Fibroblast of skin of back (primary cell): ENCODE data around the gene SEC22C.

Source experiments
- DNase-seq: peaks from one replicate; pipeline ENCODE4 v3.0.0-alpha.2; 2013

The SEC22C gene

DNA sequence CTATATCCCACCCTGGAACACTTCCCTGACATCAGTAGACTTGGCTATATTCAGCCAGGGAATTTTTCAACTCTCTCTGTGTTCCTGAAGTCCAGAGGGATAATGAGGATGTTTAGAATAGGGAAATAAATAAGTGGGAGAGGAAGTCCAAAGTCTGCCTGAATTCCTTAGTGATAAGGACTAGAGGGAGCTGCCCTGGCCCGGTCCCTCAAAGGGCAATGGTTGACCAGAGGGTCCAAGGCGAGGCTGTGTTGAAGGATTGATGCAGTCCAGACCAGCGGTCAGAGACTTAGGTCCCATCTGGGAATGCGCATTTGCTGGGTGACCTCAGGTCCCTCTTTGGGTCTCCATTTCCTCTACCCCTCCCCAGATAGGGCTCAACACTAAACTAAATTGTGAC, 71.4 kb downstream of the SEC22C start:
- DNase-seq: no peak

DNA sequence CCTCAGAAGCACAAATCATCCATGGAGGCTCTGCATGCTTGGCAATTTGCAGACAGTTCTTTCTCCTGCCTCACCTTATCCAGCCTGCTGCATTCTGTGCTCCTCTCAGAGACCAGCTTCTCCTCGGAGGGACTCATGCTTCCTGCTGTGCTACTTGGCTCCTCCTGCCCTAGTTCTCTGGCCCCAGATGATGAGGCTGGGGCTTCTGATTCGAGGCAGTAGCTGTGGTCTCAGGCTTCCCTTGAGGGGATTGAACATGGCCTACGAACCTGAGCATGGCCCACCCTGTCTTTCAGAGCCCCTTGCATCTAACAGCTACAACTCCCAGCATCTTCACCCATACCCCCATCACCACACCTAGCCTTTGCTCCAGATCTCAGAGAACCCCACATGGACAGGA, 72.7 kb downstream of the SEC22C start:
- no peak for DNase-seq

DNA sequence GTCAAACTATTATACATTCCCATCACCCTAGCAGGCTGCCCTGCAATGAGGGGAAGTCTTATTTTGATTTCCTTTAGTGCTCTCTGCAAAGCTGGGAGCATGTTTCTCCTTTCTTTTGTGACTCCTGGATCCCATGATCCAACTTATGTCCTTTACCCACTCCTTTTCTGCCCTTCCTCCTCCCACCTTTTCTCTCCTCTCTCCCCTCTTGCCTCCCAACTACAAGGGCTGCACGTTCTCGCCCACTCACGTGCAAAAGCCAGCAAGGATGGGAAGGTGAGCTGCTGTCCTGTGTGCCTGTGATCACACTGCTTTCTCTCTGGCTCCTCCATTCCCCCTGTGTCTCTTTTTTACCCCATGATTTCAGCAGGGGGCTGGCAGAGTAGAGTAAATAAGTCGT, 73.2 kb downstream of the SEC22C start:
- DNase-seq: no peak

DNA sequence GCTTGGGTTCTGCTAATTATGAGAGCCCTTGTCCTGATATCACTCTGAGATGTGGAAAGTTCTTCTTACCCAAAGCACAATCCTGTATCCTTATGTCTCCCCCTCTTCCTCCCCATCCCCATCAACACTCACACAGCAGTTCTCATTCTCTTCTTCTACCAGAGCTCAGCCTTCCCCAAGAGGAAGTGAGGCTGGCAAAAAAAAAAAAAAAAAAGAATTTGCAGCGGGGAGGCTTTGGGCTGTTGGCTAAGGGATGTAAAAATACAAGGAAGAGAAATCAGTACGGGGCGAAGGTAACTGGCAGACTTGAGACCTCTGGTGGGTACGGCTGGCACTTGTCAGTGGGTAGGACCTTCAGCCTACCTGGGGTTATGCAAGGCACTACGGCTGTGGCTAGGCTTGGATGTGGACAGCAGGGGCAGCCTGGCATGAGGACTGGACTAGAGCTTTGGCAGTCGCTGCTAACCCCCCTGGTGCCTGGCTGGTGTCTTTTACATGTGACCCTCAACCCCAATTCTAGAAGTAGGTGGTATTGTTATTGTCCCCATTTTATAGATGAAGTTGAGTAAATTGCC, 73.9 kb downstream of the SEC22C start:
- DNase-seq: no peak

DNA sequence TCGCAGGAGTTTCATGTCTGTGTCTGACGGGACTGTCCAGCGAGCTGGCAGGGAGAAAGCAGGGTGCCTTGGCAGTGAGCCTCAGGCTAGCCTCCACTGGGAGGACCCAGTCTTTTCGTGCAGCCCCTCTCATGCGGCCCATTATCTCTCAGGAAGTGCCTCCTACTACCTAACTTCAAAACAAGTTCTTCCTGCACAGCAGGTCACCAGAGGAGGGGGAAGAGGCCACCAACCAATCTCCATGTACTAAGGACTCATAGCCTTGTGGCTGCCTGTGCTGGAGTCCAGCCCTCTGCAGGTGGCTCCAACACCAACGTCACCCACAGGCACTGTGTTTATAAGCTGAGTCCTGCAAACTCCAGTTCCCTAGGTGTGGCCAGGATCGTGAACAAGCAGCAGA, 74.5 kb downstream of the SEC22C start:
- no peak for DNase-seq

DNA sequence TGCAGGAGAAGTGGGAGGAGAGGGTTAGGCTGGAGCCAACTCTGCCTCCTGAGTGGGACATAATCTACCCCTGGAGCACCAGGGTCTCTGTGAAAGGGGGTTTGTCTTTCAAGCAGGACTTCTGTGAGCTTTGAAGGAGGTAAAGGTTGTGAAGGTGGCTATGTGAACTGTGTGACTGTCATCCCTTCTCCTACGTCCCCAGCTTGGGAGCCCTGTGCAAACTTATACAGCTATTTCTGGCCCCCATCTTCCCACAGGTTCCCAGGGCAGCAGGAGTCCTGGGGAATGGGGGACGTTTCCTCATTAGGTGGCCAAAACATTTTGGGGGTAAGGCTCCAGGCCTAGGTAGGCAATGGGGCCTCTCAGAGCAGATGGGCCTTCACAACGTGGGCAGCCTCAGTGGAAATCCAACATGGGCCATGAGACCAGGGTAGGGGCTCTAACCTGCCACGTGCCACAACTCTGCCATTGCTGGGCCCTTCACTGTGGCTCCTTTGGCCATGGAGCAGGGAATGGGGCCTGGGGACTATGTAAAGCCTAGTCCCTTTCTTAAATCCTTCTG, 75.8 kb downstream of the SEC22C start:
- DNase-seq: no peak

DNA sequence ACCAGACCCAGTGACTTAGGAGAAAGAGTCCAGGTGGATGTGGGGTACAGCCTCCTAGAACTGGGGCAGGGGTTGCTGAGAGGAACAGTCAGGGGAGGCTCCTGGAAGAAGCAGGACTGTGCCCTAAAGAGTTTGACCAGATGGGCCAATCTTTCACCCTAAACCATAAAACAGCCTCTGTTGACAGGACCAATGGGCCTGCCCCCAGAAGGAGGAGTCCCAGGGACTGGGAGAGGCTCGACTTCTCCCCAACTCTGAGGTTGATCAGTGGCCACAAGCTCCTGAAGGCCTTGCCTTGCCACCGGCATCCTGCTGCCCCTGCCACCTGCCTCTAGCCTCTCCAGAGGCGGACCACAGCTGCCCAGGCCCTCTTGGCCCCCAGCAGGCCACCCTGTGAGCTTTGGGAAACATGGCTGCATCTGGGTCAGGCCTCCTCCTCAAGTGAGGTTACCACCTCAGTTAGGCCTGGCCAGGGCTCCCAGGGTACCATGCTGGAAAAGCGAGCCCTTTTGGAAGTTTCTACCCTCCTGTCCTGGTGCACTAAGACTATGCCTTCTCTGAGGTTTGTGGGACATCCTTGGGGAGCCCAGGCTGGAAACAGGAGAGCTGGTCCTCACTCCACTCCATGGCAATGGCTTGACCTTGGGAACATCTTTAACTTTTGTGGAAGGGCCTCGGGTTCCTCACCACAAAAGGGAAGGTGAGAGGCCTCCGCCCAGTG, 76.5 kb downstream of the SEC22C start:
- no peak for DNase-seq

DNA sequence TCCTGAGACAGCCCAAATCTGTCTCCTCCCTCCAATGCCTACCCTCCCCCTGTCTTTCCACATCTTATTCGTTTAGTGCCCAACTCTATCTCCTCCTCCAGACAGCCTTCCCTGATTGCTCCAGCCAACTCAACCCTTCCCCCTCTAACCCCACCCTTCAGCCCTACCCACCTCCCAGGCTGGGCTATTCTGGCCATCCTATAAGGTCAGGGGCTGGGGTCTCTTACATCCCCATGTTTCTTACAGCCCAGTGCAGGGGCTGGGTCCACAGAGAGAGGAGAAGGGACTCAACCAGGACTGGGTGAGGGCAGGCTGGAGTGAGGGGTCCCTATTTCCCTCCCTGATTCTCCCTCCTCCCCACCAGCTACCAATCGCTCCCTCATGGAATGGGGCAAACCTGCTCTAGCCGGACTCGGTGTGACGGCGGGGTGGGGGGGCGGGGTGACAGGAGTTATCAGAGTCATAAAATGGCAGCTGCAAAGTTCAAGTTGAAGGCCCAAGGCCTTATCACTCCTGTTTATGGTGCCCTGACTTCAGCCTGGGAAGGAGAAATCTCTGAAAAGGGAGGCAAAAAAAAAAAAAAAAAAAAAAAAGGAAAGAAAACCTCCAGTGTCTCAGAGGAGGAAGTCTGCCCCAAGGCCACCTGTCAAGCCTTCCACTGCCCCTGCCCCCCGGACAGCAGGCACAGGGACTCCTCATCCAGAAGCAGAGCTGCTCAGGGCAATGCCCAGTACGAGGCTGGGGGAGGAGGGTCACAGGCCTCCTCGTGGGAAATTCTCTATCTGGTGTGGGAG, 77.2 kb downstream of the SEC22C start:
- DNase-seq: no peak

DNA sequence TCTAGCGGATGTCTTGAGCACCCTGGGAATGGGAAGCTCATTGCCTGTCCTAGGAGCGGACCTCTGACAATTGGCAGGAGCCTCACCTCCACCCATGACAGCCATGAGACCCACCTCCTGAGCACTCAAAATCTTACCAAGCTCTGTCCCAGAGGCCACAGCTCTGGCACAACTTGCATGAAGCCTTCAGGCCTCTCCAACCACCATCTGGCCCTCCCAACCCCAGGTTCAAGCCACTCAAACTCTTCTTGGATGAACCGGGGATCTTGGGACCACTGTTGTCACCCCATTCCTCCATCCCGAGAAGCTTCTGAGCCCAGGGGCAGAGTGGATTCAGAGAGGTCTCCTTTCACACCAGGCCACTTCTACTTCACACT, 77.8 kb downstream of the SEC22C start:
- no peak for DNase-seq

DNA sequence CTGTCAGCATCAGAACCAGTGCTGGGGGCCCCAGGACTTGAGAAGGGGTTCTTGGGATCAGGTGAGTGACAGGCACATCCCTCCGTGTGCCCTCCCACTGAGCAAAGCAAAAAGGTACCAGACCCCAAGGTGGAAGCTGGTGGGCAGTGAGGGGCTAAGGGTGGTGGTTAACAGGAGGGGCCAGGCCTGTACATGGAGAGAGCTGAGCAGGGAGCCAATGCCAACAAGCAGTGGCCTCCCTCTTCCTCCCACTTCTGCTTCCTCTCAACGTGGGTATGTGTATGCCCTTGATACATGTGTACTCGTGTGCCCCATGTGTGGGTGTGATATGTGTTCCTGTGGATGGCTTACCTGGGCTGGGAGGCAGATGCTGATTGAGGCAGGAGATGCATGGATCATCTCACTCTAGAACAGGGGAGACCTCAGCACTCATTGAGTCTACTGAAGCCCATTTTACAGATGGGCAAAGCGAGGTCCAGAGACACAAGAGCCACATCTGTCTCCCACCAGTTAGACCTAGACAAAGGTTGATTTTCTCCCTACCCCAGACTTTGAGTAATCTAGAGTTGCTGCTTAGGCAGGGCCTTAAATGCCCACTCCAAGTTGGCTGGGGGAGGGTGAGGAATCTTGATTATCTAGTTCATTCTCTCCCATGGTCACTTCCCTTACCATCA, 78.4 kb downstream of the SEC22C start:
- no peak for DNase-seq

DNA sequence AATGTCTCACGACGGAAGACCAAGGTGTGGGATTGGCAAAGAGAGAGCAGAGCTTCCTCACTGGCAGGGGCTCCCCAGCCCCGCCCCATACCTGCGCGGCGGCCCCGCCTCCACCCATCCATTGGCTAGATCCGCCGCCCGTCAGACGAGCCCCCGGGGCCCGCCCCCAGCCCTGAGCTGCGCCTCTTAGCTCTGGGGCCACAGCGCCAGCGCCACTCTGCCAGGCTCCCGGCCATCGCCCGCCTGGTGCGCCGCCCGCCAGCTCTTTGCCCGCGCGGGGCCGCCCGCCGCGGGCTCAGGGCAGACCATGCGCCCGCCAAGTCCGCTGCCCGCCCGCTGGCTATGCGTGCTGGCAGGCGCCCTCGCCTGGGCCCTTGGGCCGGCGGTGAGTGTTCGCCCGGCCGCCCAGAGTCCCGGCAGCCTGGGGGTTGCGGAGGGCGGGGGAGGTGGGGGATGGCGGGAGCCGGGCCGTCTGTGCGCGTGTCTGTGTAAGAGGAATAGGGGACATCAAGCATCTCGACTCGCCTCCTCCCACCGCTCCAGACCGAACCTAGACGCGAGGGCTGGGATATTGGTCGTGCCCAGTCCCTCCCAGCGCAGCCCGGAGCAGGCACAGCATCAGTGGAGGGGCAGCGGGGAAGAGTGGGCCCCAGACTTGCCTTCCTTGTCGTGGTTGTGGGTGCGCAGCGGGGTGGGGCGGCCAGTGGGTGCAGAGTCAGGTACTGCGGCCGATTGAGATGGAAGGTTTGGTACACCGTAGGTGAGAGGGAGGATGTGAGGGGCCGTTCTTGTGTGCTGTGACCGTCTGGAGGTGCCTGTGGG, 79.1 kb downstream of the SEC22C start, which contains the start of gene VIPR1:
VIPR1 (plus strand) TSS at position 215 of the 822 bp plus-strand sequence; CDS start at position 308, 93 bp downstream.
- peak; percentile 46 for DNase-seq

DNA sequence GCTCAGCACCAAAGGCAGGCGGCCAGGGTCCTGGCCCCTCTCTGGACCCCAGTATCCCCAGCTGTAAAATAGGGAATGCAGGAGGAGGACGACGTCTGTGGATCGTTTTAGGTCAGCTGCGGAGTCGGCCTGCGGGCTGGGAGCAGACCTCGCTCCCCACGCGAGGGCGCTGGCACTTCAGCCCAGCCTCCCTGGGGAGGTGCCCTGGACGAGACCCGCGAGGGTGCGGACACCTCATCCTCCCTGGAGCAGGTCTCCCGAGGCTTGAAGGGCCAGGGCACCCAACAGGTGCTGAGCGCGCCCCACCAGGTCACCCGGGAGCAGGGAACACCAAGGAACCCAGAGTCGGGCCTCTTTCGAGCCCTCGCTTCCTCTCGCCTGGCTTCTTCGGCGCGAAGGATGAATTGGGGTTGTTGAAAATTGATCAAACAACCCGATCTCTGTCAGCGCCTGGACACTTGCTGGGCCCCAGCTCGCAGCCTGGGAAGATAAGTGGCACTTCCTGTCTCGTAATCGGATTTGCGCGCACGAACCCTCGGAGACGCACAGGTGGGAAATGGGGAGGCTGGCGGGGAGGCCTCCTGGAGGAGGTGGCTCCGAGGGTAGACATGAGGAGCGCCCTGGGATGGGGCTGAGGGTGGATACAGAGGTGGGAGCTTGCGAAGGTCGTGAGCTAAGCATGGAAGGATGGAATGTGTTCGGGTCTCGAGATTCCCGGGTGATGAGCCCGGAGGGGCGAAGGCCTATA, 79.9 kb downstream of the SEC22C start:
- DNase-seq: peak; percentile 27

DNA sequence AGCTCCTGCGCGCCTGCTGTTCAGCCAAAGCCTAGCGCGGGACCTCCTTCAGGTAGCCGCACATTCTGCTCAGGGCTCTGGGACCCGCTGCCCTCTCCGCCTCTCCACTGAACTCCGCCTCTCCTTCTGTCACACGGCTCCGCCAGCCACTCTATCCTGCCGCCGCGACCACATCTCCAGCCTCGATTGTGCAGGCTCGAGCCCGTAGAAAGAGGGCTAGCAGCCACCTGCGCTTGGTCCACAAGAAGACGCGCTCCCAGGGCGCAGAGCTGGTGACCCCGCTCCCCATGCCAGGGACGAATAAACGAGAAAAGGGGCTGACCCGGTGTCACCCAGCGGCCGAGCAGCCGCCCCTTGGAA, 80.5 kb downstream of the SEC22C start:
- DNase-seq: no peak

DNA sequence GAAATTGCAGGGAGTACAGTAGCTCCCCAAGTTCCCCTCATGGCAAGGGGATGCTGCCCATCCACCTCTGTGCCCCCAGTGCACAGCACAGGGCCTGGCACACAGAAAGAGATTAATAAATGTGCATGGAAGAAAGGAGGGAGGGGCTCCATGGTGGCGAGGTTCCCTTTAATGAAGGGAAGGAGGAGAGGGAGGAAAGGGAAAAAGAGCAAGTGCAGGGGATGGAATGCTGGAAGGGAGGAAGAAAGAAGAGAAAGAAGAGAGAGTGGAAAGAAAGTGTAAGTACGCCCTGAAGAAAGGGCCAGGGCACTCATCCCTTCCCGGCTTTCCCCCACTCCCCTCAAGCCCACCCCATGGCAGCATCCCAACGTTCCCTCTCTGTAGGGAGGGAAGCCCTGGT, 80.9 kb downstream of the SEC22C start:
- DNase-seq: no peak

DNA sequence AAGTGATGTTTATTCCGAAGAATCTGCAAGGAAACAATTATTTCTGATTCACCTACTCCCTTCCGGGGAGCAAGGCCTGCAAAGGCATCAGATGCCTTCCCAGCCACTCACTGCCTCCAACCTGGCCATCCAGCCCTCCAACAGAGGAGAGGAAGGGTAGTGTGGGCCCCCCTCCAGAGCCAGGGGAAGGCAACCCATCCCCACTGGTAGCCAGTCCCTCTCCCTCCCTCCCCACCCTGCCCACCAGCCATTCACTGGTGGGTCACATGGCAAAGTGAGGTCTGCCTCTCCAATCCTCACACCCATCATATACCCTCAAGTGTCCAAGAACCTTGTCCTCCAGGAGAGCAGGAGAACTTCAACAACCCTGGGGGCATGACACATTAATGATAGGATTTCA, 81.7 kb downstream of the SEC22C start:
- DNase-seq: no peak

DNA sequence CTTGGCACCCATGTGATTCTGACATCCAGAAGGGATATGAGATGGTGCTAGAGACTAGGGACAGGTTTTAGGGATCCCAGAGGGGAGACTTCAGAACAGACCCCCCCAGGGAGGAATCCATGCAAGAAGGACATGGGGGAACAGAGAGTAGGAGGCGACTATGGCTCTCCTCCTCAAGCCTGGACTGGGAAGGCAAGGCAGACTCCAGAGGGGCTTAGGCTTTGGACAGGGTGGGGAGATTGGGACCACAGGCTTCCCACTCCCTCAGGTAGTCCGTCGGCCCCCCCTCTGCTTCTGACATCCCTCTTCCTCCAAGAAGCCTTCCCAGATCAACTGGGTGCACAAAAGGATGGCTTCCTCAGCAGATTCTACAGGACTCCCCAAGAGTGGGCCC, 82.3 kb downstream of the SEC22C start:
- DNase-seq: no peak

DNA sequence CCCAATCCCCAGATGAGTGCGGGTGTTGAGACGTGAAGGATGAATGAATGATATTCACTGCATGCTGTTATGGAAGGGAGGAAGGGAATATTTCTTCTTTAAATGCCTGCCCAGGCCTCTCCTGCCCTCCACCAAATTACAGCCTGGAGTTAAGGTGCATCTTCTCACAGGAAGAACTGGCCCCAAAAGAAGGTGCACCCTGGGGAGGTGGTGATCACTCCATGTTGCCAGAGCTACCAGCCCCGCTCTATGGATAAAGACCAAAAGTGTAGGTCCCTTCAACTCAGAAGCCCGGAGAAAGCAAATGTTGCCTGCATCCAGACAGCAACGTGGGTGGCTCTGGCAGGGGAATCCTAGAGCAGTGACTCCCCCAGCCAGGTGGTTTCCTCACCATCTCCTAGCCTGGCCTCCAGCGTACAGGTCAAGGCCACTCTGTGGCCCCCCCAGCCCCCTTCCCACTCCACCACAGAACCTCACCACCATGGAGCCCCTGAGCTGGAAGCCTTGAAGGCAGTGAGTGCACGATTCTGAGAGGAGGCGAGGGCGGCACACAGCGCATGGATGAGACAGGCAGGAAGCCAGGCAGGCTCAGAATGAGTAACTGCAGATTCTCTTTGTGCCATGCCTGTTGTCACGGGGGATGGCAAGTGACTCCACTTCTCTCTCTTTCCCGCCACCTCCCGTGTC, 82.8 kb downstream of the SEC22C start:
- DNase-seq: peak; percentile 21

DNA sequence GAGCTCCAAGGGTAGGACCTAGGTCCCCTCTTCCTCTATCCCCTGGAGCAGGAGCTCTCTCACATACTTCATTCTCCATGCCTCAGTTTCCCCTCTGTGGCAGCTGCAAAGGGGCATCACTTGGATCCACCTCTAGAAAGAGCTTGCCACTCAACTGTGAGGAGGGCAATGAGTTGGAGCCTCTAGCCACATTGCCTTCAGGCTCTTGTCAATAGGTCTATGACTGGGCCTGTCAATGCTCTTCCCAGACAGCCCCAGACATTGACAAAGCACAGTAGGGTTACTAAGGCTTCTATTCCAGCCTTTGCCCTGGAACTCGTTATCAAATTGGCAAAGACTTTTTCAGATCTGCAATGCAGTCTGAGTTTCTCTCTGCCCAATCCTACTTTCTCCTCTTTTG, 83.7 kb downstream of the SEC22C start:
- no peak for DNase-seq
